Stomach (tissue), 4 donors: ENCODE data around the gene SKI.

Experiments
- EP300 ChIP-seq: sonication (generic); formaldehyde crosslinking; IDR thresholded peaks from one replicate; pipeline ENCODE4 v1.6.1; 2017; ENCODE audit warnings: antibody characterized with exemption
- POLR2A ChIP-seq, 4 donors: fragments of 450-650 bp; IDR thresholded peaks; one replicate each; pipeline ENCODE4 v1.6.1; 2016; ENCODE audit warnings: antibody characterized with exemption in 4 of 4, control low read depth in 2 of 4, mild to moderate bottlenecking in 1 of 4, moderate library complexity in 1 of 4
- POLR2AphosphoS5 ChIP-seq, 3 donors: sonication (generic); formaldehyde crosslinking; IDR thresholded peaks; one replicate each; pipeline ENCODE4 v1.6.1; 2016; ENCODE audit warnings: antibody characterized with exemption in 3 of 3
- TF ChIP-seq, protein P1 (sequence below), 7 experiments: fragments of 450-650 bp in 4 of 7; fragments of 200-600 bp in 3 of 7; sonication (generic) in 3 of 7; IDR thresholded peaks; one replicate each; pipeline ENCODE4 v1.5.1; 2016 to 2019; ENCODE audit warnings: antibody characterized with exemption in 7 of 7, control low read depth in 2 of 7, mild to moderate bottlenecking in 1 of 7

GRCh38 chr1:2182376-2182775, 45.7 kb upstream of the SKI start:
- TF ChIP-seq POLR2A (IDR thresholded peaks at IDR 0.05) (no peak), EP300 (no peak), POLR2AphosphoS5 (IDR thresholded peaks at IDR 0.05) (no peak)
- TF ChIP-seq, protein P1, sequence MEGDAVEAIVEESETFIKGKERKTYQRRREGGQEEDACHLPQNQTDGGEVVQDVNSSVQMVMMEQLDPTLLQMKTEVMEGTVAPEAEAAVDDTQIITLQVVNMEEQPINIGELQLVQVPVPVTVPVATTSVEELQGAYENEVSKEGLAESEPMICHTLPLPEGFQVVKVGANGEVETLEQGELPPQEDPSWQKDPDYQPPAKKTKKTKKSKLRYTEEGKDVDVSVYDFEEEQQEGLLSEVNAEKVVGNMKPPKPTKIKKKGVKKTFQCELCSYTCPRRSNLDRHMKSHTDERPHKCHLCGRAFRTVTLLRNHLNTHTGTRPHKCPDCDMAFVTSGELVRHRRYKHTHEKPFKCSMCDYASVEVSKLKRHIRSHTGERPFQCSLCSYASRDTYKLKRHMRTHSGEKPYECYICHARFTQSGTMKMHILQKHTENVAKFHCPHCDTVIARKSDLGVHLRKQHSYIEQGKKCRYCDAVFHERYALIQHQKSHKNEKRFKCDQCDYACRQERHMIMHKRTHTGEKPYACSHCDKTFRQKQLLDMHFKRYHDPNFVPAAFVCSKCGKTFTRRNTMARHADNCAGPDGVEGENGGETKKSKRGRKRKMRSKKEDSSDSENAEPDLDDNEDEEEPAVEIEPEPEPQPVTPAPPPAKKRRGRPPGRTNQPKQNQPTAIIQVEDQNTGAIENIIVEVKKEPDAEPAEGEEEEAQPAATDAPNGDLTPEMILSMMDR (IDR thresholded peaks at IDR 0.05): no peak
